HG02678 (cell line): Measurements from ENCODE around the gene PRSS56.
"Not testable (repeated sequence)": the region's sequence is repeated elsewhere in the genome, so short reads cannot be mapped to it uniquely, and the experiment has no call there.

Experiments used
- ATAC-seq: cut with Tn5 transposase; IDR thresholded peaks from one replicate; pipeline ENCODE4 v1.9.1; 2021; ENCODE audit warnings: mild to moderate bottlenecking, moderate library complexity; ENCODE audit not compliant: unreplicated experiment

The PRSS56 gene

GRCh38 chr2:232524771-232525170 lies 4.6 kb downstream of the PRSS56 start:
- ATAC-seq, result no peak

- ATAC-seq, result no peak
These were observed 5.0 kb downstream of the PRSS56 start for GRCh38 chr2:232525199-232525598.

- no peak for ATAC-seq
These were observed 5.7 kb downstream of the PRSS56 start, which contains the start of gene CHRND for GRCh38 chr2:232525791-232526371. TSS of gene CHRND (plus strand) at chr2:232526160. CDS start at chr2:232526216, 56 bp downstream.

GRCh38 chr2:232526372-232526941 lies 6.3 kb downstream of the PRSS56 start:
- ATAC-seq, result no peak

- no peak for ATAC-seq
These were observed 7.8 kb downstream of the PRSS56 start for GRCh38 chr2:232527905-232528470.

GRCh38 chr2:232528746-232529460 lies 8.7 kb downstream of the PRSS56 start:
- no peak for ATAC-seq

- no peak for ATAC-seq
These were observed 9.8 kb downstream of the PRSS56 start for GRCh38 chr2:232529806-232530547.

- no peak for ATAC-seq
These were observed 10.6 kb downstream of the PRSS56 start for GRCh38 chr2:232530626-232531260.

- no peak for ATAC-seq
These were observed 12.2 kb downstream of the PRSS56 start for GRCh38 chr2:232532419-232532818.

- ATAC-seq, result not testable (repeated sequence)
These were observed 12.6 kb downstream of the PRSS56 start for GRCh38 chr2:232532821-232533220.

- ATAC-seq, result no peak
These were observed 13.9 kb downstream of the PRSS56 start for GRCh38 chr2:232533944-232534710.

- ATAC-seq, result no peak
These were observed 14.9 kb downstream of the PRSS56 start for GRCh38 chr2:232534940-232535651.

- no peak for ATAC-seq
These were observed 15.8 kb downstream of the PRSS56 start for GRCh38 chr2:232535761-232536530.

GRCh38 chr2:232537079-232537478 lies 16.9 kb downstream of the PRSS56 start:
- no peak for ATAC-seq

- ATAC-seq, result no peak
These were observed 17.3 kb downstream of the PRSS56 start for GRCh38 chr2:232537499-232537898.

GRCh38 chr2:232538671-232539070 lies 18.5 kb downstream of the PRSS56 start:
- no peak for ATAC-seq

GRCh38 chr2:232539298-232540231 lies 19.4 kb downstream of the PRSS56 start, which contains the start of gene CHRNG:
TSS of gene CHRNG (plus strand) at chr2:232539692. CDS start at chr2:232539748, 56 bp downstream.
- no peak for ATAC-seq
